WTC11 (cell line): ENCODE results near the gene PANK4. TPM values are rescaled to one million over a fixed set of nuclear protein-coding genes. Genes with fewer than 3 reads are reported as not detected.

ENCODE experiments used
- ATAC-seq: fragments of 200-7000 bp; cut with Tn5 transposase; 2 replicates; pipeline ENCODE4 v1.10.0; 2021; ENCODE audit warnings: mild to moderate bottlenecking, moderate library complexity
- CTCF ChIA-PET: fragments of 300-600 bp; sonication (Branson Sonifier 250); formaldehyde crosslinking; loops from one replicate; lab custom pipeline; 2021; ENCODE audit warnings: antibody characterized with exemption; lab: Charles Lee
- POLR2A ChIA-PET: fragments of 350-600 bp; sonication (Branson Sonifier 250); formaldehyde crosslinking; loops from one replicate; lab custom pipeline; 2021; ENCODE audit warnings: antibody characterized with exemption; lab: Charles Lee
- DNase-seq: peaks from one replicate; pipeline ENCODE4 v3.0.0; 2021; ENCODE audit warnings: low spot score
- H3K27ac Mint-ChIP-seq: 2 replicates; pipeline ENCODE4 v1.8.0; 2021; ENCODE audit warnings: mixed read lengths
- H3K27me3 Mint-ChIP-seq: 2 replicates; pipeline ENCODE4 v1.8.0; 2021; ENCODE audit warnings: low read depth, mild to moderate bottlenecking, moderate library complexity, mixed read lengths
- H3K36me3 Mint-ChIP-seq: 2 replicates; pipeline ENCODE4 v1.8.0; 2021; ENCODE audit warnings: mixed read lengths
- H3K4me1 Mint-ChIP-seq: 2 replicates; pipeline ENCODE4 v1.8.0; 2022; ENCODE audit warnings: mixed read lengths
- H3K4me3 Mint-ChIP-seq: 2 replicates; pipeline ENCODE4 v1.8.0; 2021; ENCODE audit warnings: mild to moderate bottlenecking, moderate library complexity, mixed read lengths
- H3K9me3 Mint-ChIP-seq: 2 replicates; pipeline ENCODE4 v1.8.0; 2021; ENCODE audit warnings: mixed read lengths
- ATF6 ChIP-seq: sonication (generic); formaldehyde crosslinking; IDR thresholded peaks from 2 replicates; pipeline ENCODE4 v1.8.1; 2023; ENCODE audit warnings: mild to moderate bottlenecking, missing genetic modification reagents
- ELF4 ChIP-seq: sonication (generic); formaldehyde crosslinking; IDR thresholded peaks from 2 replicates; pipeline ENCODE4 v1.8.1; 2022; ENCODE audit warnings: low read depth, mild to moderate bottlenecking, moderate library complexity, missing genetic modification reagents
- JAZF1 ChIP-seq: fragments of 250-450 bp; sonication (Bioruptor Pico); IDR thresholded peaks from 2 replicates; pipeline ENCODE4 v1.9.0; 2021; ENCODE audit warnings: moderate library complexity, mild to moderate bottlenecking, inconsistent platforms
- MAX ChIP-seq: sonication (generic); formaldehyde crosslinking; IDR thresholded peaks from 2 replicates; pipeline ENCODE4 v1.8.0; 2022; ENCODE audit warnings: mild to moderate bottlenecking, missing genetic modification reagents
- NFATC4 ChIP-seq: fragments of 250-450 bp; sonication (Bioruptor Pico); IDR thresholded peaks from 2 replicates; pipeline ENCODE4 v1.9.0; 2021; ENCODE audit warnings: mild to moderate bottlenecking
- NFE2L1 ChIP-seq: sonication (generic); formaldehyde crosslinking; IDR thresholded peaks from 2 replicates; pipeline ENCODE4 v1.8.1; 2023; ENCODE audit warnings: missing genetic modification reagents
- RORB ChIP-seq: fragments of 250-450 bp; sonication (Bioruptor Pico); IDR thresholded peaks from 2 replicates; pipeline ENCODE4 v1.9.0; 2021; ENCODE audit warnings: mild to moderate bottlenecking
- SP1 ChIP-seq: sonication (generic); formaldehyde crosslinking; conservative IDR thresholded peaks from 2 replicates; pipeline ENCODE4 v1.8.1; 2022; ENCODE audit warnings: missing genetic modification reagents
- USF1 ChIP-seq: sonication (generic); formaldehyde crosslinking; IDR thresholded peaks from 2 replicates; pipeline ENCODE4 v1.8.0; 2022; ENCODE audit warnings: mild to moderate bottlenecking, missing genetic modification reagents
- ZNF232 ChIP-seq: sonication (generic); formaldehyde crosslinking; IDR thresholded peaks from 2 replicates; pipeline ENCODE4 v1.8.0; 2022; ENCODE audit warnings: mild to moderate bottlenecking, missing genetic modification reagents
- ZNF317 ChIP-seq: sonication (generic); formaldehyde crosslinking; IDR thresholded peaks from 2 replicates; pipeline ENCODE4 v1.8.1; 2023; ENCODE audit warnings: low read depth, mild to moderate bottlenecking, moderate library complexity, missing genetic modification reagents, borderline replicate concordance
- ZNF416 ChIP-seq: fragments of 250-450 bp; sonication (Bioruptor Pico); IDR thresholded peaks from 2 replicates; pipeline ENCODE4 v1.9.0; 2021; ENCODE audit warnings: mild to moderate bottlenecking, inconsistent platforms
- ZNF532 ChIP-seq: fragments of 250-450 bp; sonication (Bioruptor Pico); IDR thresholded peaks from 2 replicates; pipeline ENCODE4 v1.9.0; 2021; ENCODE audit warnings: mild to moderate bottlenecking, borderline replicate concordance
- ZNF671 ChIP-seq: fragments of 250-450 bp; sonication (Bioruptor Pico); IDR thresholded peaks from 2 replicates; pipeline ENCODE4 v1.8.0; 2021; ENCODE audit warnings: mild to moderate bottlenecking
- ZSCAN18 ChIP-seq: fragments of 250-450 bp; sonication (Bioruptor Pico); IDR thresholded peaks from 2 replicates; pipeline ENCODE4 v2.1.2; 2022; ENCODE audit warnings: mild to moderate bottlenecking, moderate library complexity
- total RNA-seq: library from RNA; stranded (reverse); gene quantifications from 3 replicates; pipeline ENCODE4 v1.2.3, GENCODE V29; 2021
- TF ChIP-seq, protein P1 (sequence below): fragments of 250-450 bp; sonication (Bioruptor Pico); IDR thresholded peaks from 2 replicates; pipeline ENCODE4 v1.9.0; 2021; ENCODE audit warnings: mild to moderate bottlenecking
- TF ChIP-seq, protein P2 (sequence below): sonication (generic); formaldehyde crosslinking; IDR thresholded peaks from 2 replicates; pipeline ENCODE4 v1.8.1; 2023; ENCODE audit warnings: mild to moderate bottlenecking, missing genetic modification reagents, moderate library complexity

Gene PANK4
- total RNA-seq, 1 experiment from 2014 or later = 52.5 TPM

- ChIA-PET CTCF (interaction anchor here (2.3 to 4.4 kb wide), 2 partner anchors 13 to 20 kb away, joined by 7 to 61 read pairs; no protein-coding TSS in a partner anchor), POLR2A (no interaction called here)
- H3K4me3 Mint-ChIP-seq = no peak overlapping the region
- peaks cover 56% of the 10 kb centered on the region for H3K27me3 Mint-ChIP-seq
- H3K27ac Mint-ChIP-seq = no peak overlapping the region
- no peak for ATAC-seq
- DNase-seq = no peak
- no peaks in the 10 kb centered on the region for H3K9me3 Mint-ChIP-seq
- peaks cover 28% of the 10 kb centered on the region for H3K4me1 Mint-ChIP-seq
- TF ChIP-seq SP1 (CRISPR knock-in tag) = no peak
- no peak for TF ChIP-seq ZNF671 (CRISPR knock-in tag)
- TF ChIP-seq ATF6 = no peak
- TF ChIP-seq JAZF1 = no peak
- TF ChIP-seq ZNF232 (CRISPR knock-in tag) = no peak
- TF ChIP-seq, protein P1, sequence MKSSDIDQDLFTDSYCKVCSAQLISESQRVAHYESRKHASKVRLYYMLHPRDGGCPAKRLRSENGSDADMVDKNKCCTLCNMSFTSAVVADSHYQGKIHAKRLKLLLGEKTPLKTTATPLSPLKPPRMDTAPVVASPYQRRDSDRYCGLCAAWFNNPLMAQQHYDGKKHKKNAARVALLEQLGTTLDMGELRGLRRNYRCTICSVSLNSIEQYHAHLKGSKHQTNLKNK (CRISPR knock-in tag) = no peak
- no peak for TF ChIP-seq ZNF416
- no peak for TF ChIP-seq NFATC4
- no peak for TF ChIP-seq RORB (CRISPR knock-in tag)
- TF ChIP-seq ELF4 = no peak
- no peak for TF ChIP-seq ZNF317 (CRISPR knock-in tag)
- no peak for TF ChIP-seq ZSCAN18 (CRISPR knock-in tag)
- no peaks in the 10 kb centered on the region for H3K36me3 Mint-ChIP-seq
Observed at GRCh38 chr1:2527556-2527860, 1.1 kb upstream of the PANK4 start.

DNA sequence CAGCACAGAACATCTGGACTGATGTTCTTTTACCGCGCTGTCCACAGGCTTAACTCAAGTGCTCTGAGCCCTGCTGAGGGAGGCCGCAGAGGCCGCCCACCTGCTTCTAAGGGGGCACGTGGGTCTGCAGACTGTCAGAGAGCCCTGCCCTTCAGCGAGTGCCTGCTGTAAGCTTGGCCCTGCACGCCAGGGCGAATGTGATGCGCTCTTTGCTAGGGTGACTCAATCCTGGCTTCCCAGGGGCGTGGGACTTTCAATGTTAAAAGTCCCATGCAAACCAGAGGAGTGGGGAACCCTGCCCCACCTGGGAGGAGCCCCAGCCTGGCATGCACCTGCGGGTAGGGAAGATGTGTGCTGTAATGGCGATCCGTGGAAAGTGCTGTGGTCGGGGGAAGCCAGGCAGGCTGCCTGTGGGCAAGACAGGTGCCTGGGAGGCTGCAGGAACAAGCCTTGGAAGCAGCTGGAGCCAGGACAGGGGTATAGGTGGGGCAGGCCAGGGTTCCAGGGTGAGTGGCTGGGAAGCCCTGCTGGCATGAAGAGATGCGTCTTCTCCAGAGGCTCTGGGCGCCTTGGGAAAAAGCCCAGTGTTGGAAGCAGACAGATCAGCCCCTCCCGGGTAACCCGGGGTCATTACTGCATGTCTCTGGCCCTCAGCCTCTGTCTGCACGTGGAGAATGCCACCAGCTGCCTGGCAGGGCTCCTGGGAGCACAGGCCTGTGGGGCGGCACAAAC lies 594 bp upstream of the PANK4 start:
- Mint-ChIP-seq H3K27me3 (peaks cover 53% of the 10 kb centered on the region), H3K27ac (no peak overlapping the region), H3K9me3 (no peaks in the 10 kb centered on the region), H3K36me3 (no peaks in the 10 kb centered on the region), H3K4me3 (peak overlapping the region; percentile 52), H3K4me1 (peaks cover 28% of the 10 kb centered on the region)
- no peak for DNase-seq
- ChIA-PET POLR2A (interaction anchor here (1.4 kb wide), 1 partner anchor 19 kb away, joined by 6 read pairs; no protein-coding TSS in a partner anchor), CTCF (interaction anchor here (0.7 to 4.4 kb wide), 18 partner anchors 8 to 964 kb away, joined by 3 to 61 read pairs (median 4); partner anchors contain the start of genes FAAP20, MORN1, PEX10 and RER1)
- TF ChIP-seq ZNF532 (CRISPR knock-in tag) (no peak), MAX (CRISPR knock-in tag) (0 out of 2 replicates have a peak, but pooled peaks have one; percentile 47), USF1 (CRISPR knock-in tag) (peak; percentile 74), NFE2L1 (no peak)
- TF ChIP-seq, protein P2, sequence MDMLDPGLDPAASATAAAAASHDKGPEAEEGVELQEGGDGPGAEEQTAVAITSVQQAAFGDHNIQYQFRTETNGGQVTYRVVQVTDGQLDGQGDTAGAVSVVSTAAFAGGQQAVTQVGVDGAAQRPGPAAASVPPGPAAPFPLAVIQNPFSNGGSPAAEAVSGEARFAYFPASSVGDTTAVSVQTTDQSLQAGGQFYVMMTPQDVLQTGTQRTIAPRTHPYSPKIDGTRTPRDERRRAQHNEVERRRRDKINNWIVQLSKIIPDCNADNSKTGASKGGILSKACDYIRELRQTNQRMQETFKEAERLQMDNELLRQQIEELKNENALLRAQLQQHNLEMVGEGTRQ = peak; percentile 65
- peak; percentile 4 for ATAC-seq
